ENCODE measurements around the gene ANKS4B. TPM values are rescaled to one million over a fixed set of nuclear protein-coding genes. Genes with fewer than 3 reads are reported as not detected.

ANKS4B gene
- total and polyA plus RNA-seq, 2 of the 8 experiments (the other 6 are each of a cell fraction or from before 2014, with no cell fraction given): 0.06 to 0.15 TPM

DNA sequence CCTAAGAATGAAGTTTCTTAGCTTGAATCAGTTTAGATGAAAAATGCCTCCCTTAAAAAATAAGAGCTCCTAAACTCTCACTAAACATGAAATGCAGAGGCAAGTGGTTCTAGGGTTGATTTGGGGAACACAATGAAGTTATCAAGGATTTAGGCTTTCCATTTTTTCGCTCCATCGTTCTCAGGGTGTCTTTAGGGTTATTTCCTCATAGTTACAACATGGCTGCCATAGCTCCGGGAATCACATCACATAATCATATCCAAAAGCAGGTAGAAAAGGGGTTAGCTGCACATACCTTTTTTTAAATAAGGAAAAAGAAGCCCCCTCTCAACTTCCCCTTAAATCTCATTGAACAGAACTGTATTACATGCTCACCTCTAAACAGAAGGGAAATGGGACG is 43.5 kb upstream of the ANKS4B start:
- H4K20me1 ChIP-seq (replicated peaks in 1 of 2; ENCODE audit: control insufficient read depth in 1 of 2, insufficient read depth in 2 of 2, low read length in 2 of 2): no peaks in the 10 kb centered on the region
- no peak for FAIRE-seq

More for the DNA sequence above, 43.5 kb upstream of the ANKS4B start:
- H3K4me2 ChIP-seq (ENCODE audit: insufficient read depth in 1 of 2, low read depth in 2 of 2, low read length in 2 of 2): no peak overlapping the region
- no peak overlapping the region for H3K27ac ChIP-seq (ENCODE audit: low read depth, low read length)
- H2BK5ac ChIP-seq (ENCODE audit: low read depth, low read length): no peak overlapping the region
- H3K27me3 ChIP-seq (replicated peaks in 1 of 4; ENCODE audit: control insufficient read depth in 3 of 4, extremely low read depth in 1 of 4, insufficient read depth in 3 of 4, low read length in 3 of 4): peaks cover 0 to 2% (median 0%) of the 10 kb centered on the region in 4 experiments; a peak in 2 of 7 replicates
- DNase-seq (ENCODE audit: low read depth in 1 of 2, low spot score in 2 of 2): no peak
- CTCF ChIA-PET (ENCODE audit: partially characterized antibody): interaction anchor here (0.6 to 6.6 kb wide), 11 partner anchors 9 to 115 kb away, joined by 3 to 65 read pairs (median 7); partner anchors contain the start of gene CRYM
- H3K79me1 ChIP-seq (ENCODE audit: low read depth, low read length): no peaks in the 10 kb centered on the region
- H2BK120ac ChIP-seq (replicated peaks; ENCODE audit: low read depth, low read length): no peak overlapping the region
- H3K4me3 ChIP-seq (ENCODE audit: extremely low read depth in 1 of 4, insufficient read depth in 2 of 4, low read depth in 3 of 4, low read length in 4 of 4): no peak overlapping the region
- no peak overlapping the region for H3K23ac ChIP-seq (ENCODE audit: insufficient read length)
- POLR2A ChIA-PET (ENCODE audit: partially characterized antibody): no interaction called here
- no peak overlapping the region for H3K14ac ChIP-seq (ENCODE audit: insufficient read length)
- H3K4ac ChIP-seq (replicated peaks; ENCODE audit: insufficient read length, low read depth, low read length): no peak overlapping the region
- H4K8ac ChIP-seq (ENCODE audit: extremely low read depth, insufficient read depth, low read length): no peak overlapping the region
- no peaks in the 10 kb centered on the region for H3K36me3 ChIP-seq (ENCODE audit: control insufficient read depth in 2 of 4, insufficient read depth in 4 of 4, low read length in 3 of 4)
- H3K79me2 ChIP-seq (ENCODE audit: control insufficient read depth in 1 of 2, insufficient read depth in 2 of 2, low read length in 2 of 2): no peaks in the 10 kb centered on the region
- H3K23me2 ChIP-seq (ENCODE audit: low read depth, low read length): no peaks in the 10 kb centered on the region
- no peak overlapping the region for H3K9ac ChIP-seq (replicated peaks in 1 of 4; ENCODE audit: extremely low read depth in 1 of 4, low read depth in 3 of 4, low read length in 3 of 4)
- no peaks in the 10 kb centered on the region for H3K9me3 ChIP-seq (ENCODE audit: insufficient read depth in 2 of 2, low read depth in 1 of 2, low read length in 1 of 2)
- H2AK5ac ChIP-seq (ENCODE audit: low read depth, low read length): no peak overlapping the region
- no peak overlapping the region for H2BK12ac ChIP-seq (ENCODE audit: low read depth, low read length)
- TF ChIP-seq, protein P1, sequence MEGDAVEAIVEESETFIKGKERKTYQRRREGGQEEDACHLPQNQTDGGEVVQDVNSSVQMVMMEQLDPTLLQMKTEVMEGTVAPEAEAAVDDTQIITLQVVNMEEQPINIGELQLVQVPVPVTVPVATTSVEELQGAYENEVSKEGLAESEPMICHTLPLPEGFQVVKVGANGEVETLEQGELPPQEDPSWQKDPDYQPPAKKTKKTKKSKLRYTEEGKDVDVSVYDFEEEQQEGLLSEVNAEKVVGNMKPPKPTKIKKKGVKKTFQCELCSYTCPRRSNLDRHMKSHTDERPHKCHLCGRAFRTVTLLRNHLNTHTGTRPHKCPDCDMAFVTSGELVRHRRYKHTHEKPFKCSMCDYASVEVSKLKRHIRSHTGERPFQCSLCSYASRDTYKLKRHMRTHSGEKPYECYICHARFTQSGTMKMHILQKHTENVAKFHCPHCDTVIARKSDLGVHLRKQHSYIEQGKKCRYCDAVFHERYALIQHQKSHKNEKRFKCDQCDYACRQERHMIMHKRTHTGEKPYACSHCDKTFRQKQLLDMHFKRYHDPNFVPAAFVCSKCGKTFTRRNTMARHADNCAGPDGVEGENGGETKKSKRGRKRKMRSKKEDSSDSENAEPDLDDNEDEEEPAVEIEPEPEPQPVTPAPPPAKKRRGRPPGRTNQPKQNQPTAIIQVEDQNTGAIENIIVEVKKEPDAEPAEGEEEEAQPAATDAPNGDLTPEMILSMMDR (IDR thresholded peaks at IDR 0.05; ENCODE audit: control extremely low read depth in 1 of 3, insufficient read depth in 1 of 3, low read depth in 1 of 3, low read length in 3 of 3): no peak
- TF ChIP-seq CHD2 (IDR thresholded peaks at IDR 0.05; ENCODE audit: low read length): no peak
- TF ChIP-seq KDM1A (IDR thresholded peaks at IDR 0.05; ENCODE audit: borderline replicate concordance, low read length): 0 out of 2 replicates have a peak, but pooled peaks have one; percentile 23
- no peak overlapping the region for H3K56ac ChIP-seq (replicated peaks; ENCODE audit: insufficient read length, low read depth, low read length)
- 96% methylated on average over 4 of the region's 4 CpGs; no CpG with 5 or more reads in 1 of the 2 experiments for WGBS, 2 experiments (ENCODE audit: extremely low coverage in 1 of 2, insufficient coverage in 1 of 2, insufficient read length in 1 of 2, insufficient replicate concordance in 2 of 2, low coverage in 1 of 2, low lambda C conversion rate in 2 of 2, missing lambda C conversion rate in 1 of 2)
- no peak overlapping the region for H4K91ac ChIP-seq (replicated peaks; ENCODE audit: insufficient read length, low read length)
- H3K4me1 ChIP-seq (replicated peaks in 1 of 4; ENCODE audit: control insufficient read depth in 3 of 4, insufficient read depth in 4 of 4, low read length in 3 of 4): no peaks in the 10 kb centered on the region
- H4K5ac ChIP-seq (ENCODE audit: insufficient read length, low read depth, low read length): no peak overlapping the region
- no peak overlapping the region for H2AFZ ChIP-seq (ENCODE audit: low read length)
- no peak overlapping the region for H2BK20ac ChIP-seq (ENCODE audit: low read length)
- H3K18ac ChIP-seq (ENCODE audit: extremely low read depth, low read length): no peak overlapping the region
- H2BK15ac ChIP-seq (ENCODE audit: low read length): no peak overlapping the region

Data from H1 (cell line).